HG03066 (cell line): Measurements from ENCODE around the gene DDX56.
"Not testable (repeated sequence)": the region's sequence is repeated elsewhere in the genome, so short reads cannot be mapped to it uniquely, and the experiment has no call there.

ENCODE experiments used
- ATAC-seq: cut with Tn5 transposase; IDR thresholded peaks from one replicate; pipeline ENCODE4 v1.9.1; 2021; ENCODE audit warnings: low read depth; ENCODE audit not compliant: unreplicated experiment

Gene DDX56

DNA sequence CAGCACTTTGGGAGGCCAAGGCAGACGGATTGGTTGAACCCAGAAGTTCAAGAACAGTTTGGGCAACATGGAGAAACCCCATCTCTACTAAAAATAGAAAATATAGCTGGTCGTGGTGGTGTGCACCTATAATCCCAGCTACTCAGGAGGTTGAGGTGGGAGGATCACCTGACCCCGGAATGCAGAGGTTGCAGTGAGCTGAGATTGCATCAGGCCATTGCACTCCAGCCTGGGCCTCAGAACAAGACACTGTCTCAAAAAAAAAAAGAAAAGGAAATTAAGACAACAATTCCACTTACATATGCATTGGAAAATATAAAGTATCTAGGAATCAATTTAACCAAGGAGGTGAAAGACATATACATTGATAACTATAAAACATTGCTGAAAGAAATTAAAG lies 25.5 kb upstream of the DDX56 start:
- no peak for ATAC-seq

GRCh38 chr7:44597181-44597580 lies 23.5 kb upstream of the DDX56 start:
- ATAC-seq, result not testable (repeated sequence)

- no peak for ATAC-seq
These were observed 22.4 kb upstream of the DDX56 start for GRCh38 chr7:44595934-44596635.

DNA sequence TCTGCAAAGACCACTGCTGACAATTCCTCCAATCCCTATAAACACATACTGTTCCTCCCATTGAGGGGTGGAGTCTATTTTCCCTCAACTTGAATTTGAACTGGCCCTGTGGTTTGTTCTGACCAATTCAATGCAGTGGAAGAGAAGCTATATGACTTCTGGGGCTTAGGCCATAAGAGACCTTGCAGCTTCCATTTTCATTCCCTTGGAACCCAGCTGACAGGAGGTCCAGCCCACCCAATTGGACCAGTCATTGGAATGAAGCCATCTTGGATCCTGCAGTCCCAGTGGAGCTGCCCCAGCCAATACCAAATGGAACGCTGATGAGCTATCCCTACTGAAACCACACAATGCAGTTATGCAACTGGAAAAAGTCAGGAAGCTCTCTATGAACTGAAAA lies 17.2 kb upstream of the DDX56 start:
- no peak for ATAC-seq

GRCh38 chr7:44587843-44588711 lies 14.4 kb upstream of the DDX56 start:
- no peak for ATAC-seq

GRCh38 chr7:44583146-44583865 lies 9.6 kb upstream of the DDX56 start:
- ATAC-seq, result no peak

DNA sequence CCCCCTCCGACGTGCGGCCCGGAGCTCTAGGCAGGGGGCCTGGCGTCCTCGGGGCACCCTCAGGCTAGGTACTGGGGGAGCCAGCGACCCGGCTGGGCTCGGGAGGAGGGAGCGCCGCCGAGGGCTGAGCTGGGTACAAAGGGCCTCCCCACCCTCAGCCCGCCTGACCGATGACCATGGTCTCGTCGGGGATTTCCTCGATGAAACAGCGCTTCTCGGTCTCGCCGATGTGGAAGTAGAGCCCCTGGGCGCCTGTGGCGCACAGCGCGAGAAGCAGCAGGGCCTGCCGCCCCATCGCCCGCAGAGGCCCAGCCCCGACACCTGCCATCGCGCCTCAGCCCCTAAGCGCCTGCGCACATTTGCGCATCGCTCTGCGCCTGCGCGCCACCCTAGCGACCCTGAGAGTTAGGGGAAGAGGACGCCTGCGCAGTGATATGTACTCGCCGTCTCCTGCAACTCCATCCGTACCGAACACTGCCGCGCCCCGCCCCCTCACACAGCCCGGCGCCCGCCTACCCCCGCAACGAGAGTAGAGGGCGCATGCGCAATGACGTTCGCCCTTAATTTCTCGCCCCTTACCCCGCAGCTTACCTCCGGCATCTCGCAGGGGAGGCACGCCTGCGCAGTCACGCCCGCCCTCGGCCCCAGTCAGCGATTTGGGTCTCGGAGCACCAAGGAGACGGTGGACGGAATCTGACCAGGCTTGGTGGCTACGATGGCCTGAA lies 8.3 kb upstream of the DDX56 start, which contains the start of gene TMED4:
TMED4 (minus strand) TSS at position 353 of the 725 bp plus-strand sequence; CDS start at position 328, 25 bp downstream.
- peak; percentile 76 for ATAC-seq

- peak; percentile 48 for ATAC-seq
These were observed 7.5 kb upstream of the DDX56 start for GRCh38 chr7:44580945-44581878.

- no peak for ATAC-seq
These were observed 2.5 kb upstream of the DDX56 start for GRCh38 chr7:44576228-44576627.

DNA sequence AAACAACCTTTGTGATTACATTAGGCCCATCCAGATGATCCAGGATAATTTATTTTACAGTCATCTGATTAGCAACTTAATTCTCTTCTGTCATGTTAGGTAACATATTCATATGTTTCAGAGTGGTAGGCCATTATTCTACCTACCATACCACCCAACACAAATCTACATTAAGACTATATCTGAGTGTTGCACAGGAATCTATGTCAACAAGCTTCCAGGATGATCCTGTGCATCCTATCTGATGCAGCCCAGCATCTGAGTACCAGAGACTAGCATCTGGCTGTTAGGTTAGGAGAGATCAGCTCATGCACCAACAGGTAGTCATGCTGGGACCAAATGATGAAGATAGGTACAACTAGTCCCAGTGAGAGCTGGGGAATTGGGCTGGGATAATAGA lies 1.3 kb upstream of the DDX56 start:
- ATAC-seq, result no peak

GRCh38 chr7:44574287-44574872 lies 672 bp upstream of the DDX56 start:
- ATAC-seq, result no peak

DNA sequence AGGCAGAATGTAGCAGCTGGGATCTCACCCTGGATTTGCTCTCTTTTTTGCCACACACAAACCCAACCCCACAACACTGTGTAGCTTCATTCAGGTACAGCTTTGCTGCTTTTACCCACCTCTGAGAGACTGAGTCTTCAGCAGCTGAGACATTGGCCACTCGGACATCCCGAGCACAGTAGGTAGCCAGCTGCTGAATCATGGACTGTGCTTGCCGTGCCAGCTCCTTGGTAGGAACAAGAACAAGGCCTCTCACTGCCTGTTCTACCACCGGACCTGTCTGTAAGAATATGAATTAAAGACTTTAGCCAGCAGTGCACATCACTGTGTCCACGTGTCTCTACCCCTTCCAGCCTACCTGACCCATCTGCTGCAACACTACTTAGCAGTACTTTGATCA lies 937 bp downstream of the DDX56 start:
- no peak for ATAC-seq

GRCh38 chr7:44569959-44570358 lies 3.7 kb downstream of the DDX56 start:
- no peak for ATAC-seq

GRCh38 chr7:44568771-44569560 lies 4.7 kb downstream of the DDX56 start:
- ATAC-seq, result no peak

DNA sequence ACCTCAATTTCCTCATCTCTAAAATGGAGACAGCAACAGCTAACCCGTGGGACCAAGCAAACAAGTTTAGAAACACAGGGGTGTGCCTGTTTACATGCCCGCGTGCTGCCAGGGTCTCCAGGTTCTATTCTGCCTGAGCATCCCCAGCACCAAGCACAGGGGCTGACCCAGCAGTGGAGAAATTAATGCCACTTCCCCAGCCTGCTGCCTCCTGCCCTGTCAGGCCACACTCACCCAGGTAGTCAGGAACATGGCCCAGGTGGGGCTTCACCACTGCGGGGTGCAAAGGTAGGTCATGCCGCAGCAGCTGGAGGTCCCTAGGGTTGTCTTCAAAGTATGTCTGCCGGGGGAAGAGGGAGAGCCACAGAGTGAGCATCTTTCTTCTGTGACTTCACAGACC lies 5.8 kb downstream of the DDX56 start:
- ATAC-seq, result no peak

- no peak for ATAC-seq
These were observed 7.0 kb downstream of the DDX56 start for GRCh38 chr7:44566680-44567079.

- no peak for ATAC-seq
These were observed 7.7 kb downstream of the DDX56 start for GRCh38 chr7:44565795-44566559.
